Measurements from ENCODE around the gene PC. TPM values are rescaled to one million over a fixed set of nuclear protein-coding genes. Genes with fewer than 3 reads are reported as not detected.
A peak's percentile ranks its signal among the peaks of the same experiment; 100 is the strongest.
"Not testable (repeated sequence)": the region's sequence is repeated elsewhere in the genome, so short reads cannot be mapped to it uniquely, and the experiment has no call there.

The PC gene
- total RNA-seq, 1 experiment from 2014 or later, result 54.4 TPM

DNA sequence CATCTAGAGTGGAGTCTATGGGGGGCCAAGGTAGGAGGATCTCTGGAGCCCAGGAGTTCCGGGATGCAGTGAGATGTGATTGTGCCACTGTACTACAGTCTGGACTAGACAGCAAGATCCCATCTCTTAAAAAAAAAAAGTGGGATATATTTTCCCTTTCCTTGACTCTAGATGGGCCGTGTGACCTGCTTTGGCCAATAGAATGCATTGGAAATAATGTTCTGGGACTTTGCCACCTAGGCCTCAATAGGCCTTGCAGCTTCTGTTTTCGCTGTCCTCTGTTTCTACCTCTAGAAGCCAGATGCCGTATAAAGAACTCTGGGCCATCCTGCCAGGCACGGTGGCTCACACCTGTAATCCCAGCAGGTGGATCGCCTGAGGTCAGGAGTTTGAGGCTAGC lies 20.5 kb upstream of the PC start:
- DNase-seq (ENCODE audit: low read depth), result no peak

DNA sequence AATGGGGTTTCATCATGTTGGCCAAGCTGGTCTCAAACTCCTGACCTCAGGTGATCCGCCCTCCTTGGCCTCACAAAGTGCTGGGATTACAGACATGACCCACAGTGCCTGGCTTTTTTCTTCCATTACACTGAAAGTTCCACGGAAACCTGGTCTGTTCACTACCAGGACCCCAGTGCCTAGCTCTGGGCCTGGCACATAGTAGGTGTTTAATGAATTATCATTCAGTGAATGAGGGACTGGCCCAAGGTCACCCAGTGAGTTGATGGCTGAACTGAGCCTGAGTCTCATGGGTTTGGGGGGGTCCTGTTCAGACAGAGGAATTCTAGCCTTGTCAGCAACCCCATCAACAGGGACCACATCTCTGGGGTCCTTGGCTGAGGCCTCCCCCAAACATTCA lies 20.0 kb upstream of the PC start:
- no peak for DNase-seq (ENCODE audit: low read depth)

DNA sequence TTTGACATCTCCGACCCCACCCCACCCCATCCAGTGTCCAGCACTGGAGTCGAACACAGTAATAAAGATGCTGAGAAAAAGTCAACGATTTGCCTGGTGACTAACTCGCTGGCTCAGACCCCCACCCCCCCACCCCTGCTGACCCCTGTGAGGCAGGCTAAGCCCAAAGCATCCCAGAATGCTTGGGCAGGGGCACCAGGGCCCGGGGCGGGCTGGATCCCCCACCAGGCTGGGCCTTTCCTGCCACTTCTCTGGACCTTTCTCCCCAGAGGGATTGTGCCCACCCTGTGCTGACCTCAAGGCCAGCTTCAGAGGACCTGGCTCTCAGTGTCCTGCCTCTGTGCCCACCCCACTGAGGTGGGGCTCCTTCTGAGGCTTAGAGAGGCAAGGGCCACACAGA lies 18.7 kb upstream of the PC start:
- DNase-seq (ENCODE audit: low read depth), result no peak

DNA sequence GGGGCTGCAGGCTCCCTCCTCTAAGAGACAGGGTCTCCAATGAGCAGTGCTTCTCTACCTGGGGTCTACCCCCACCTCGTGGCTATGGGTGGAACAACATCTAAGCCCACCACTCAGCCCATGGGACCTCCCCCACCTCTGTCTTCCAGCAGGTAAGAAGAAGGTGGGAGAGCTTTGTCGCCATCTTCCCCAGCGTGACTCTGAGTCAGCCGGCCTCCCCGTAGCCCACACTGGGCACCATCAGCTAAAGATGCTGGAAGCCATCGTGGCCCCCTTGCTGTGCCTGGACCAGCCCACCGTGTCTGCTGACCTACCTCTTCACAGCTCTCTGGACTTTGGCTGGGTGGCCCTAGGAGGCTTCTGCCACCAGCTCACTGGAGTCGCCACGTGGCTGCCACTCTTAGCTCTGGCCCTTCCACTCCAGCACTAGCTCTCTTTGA lies 17.9 kb upstream of the PC start:
- no peak for DNase-seq (ENCODE audit: low read depth)

DNA sequence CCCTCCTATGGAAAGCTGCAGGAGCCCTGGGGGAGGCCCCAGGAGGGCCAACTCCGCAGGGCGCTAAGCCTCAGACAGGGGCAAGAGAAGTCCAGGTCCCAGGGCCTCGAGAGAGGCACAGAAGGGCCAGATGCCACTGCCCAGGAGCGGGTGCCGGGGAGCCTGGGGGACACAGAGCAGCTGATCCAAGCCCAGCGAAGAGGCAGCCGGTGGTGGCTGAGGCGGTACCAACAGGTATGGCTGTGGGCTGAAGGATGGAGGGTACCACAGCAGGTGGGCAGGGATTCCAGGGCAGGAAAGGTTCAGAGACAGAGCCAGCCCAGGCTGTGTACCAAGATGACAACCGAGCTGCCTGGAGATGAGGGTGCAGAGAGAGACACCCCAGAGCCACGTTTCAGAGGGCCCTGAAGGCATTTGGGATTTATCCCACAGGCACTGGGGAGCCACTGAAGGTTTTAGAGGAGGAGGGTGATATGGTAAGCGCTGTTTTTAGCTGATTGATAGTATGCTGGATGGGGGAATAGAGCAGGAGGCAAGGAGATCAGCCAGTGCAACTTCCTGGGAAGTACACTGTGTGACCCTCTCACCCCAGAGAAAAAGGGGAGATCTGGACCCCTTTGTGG lies 17.3 kb upstream of the PC start:
- DNase-seq (ENCODE audit: low read depth), result no peak

DNA sequence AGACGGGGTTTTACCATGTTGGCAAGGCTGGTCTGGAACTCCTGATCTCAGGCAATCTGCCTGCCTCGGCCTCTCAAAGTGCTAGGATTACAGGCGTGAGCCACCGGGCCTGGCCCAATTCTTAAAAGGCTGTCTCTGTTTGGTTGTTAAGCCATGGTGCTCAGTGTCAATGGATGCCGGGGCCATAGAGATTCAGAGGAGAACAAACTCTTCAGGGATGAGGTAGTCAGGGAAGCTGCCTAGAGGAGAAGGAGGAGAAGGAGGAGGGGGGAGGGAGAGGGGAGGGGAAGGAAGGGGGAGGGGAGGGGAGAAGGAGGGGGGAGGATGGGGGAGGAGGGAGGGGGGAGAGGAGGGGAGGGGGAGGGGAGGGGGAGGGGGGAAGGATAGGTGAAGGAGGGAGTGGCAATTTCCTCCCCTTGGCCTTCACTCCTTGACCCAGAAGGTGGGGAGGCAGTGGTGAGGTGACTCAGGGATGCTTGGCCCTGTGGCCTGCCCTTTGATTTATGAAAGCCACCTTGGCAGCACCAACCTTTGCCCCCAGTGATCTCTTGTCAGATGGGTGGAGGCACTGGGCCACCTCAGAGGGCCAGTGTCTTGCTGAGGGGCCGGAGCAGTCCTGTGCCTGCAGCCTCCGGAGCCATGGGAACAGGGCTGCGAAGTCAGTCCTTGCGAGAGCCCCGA lies 16.7 kb upstream of the PC start, which contains the start of gene C11orf86:
Gene C11orf86, plus strand, starts transcription at position 581 of the 681 bp plus-strand sequence. Its CDS starts 59 bp downstream, at position 640.
- DNase-seq (ENCODE audit: low read depth), result no peak

DNA sequence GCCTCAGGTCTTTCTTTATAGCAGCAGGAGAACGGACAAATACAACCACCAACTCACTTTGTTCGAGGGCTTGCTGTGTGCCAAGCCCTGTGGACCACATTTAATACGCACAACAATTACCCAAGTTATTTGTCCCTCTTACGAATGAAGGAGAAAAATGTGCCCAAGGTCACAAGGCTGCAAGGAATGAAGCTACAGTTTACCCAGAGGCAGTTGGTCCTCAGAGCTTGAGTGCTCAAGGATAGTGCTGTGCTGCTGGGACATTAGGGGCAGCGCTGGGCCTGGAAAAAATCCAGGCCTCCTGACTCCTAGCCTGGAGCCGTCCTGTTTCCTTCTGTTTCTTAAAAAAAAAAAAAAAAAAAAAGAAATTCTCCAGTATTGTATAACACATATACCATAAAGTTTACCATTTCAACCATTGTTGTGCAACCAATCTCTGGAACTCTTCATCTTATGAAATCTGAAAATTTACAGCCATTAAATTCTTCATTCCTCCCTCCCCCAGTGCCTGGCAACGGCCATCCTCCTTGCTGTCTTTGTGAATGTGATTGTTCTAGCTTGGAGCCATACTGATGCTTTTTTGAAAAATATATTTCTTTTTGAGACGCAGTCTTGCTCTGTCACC lies 15.9 kb upstream of the PC start:
- DNase-seq (ENCODE audit: low read depth), result peak; percentile 33

DNA sequence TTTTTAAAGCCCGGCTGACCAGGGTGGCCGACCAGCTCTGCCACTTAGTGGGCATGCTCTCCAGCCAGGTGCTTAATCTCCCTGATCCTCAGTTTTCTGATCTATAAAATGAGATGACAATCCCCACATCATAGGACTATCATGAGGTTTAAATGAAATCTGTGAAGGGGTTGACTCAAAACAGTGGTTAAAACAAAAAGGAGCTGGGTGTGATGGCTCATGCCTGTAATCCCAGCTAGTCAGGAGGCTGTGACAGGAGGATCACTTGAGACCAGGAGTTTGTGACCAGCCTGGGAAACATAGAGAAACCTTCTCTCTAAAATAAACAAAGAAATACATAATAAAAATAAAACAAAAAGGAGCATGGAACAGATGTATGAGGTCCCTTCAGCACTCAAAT lies 13.3 kb upstream of the PC start:
- no peak for DNase-seq (ENCODE audit: low read depth)

DNA sequence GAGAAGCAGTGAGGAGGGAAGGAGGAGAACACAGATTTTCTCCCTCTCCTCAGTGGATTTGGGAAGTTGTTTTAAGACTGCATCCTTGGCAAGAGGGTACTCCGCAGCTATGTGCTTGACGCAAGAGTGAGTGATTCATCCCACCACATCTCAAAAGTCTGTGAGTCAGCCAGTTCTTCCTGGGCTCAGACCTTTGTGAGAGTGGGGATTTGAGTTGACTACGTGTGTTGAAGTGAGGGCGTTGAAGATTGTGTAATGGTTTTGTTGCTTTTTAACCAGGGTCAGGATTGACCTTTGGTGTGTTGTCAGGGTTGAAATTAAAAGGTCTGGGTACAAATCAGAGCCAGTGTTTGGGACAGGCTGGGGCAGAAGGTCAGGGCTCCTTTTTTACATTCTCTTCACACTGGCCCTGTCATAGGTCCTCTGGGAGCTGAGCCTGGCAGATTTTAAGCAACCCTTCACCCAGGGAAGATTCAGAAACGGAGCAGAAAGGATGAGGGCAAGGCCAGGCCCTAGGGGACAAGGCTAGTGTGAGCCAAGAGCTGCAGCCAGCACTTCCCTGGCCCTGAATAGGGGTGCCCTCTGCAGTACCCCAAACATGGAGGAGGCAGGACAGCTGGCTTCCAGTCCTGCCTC lies 12.7 kb upstream of the PC start:
- DNase-seq (ENCODE audit: low read depth), result peak; percentile 99

DNA sequence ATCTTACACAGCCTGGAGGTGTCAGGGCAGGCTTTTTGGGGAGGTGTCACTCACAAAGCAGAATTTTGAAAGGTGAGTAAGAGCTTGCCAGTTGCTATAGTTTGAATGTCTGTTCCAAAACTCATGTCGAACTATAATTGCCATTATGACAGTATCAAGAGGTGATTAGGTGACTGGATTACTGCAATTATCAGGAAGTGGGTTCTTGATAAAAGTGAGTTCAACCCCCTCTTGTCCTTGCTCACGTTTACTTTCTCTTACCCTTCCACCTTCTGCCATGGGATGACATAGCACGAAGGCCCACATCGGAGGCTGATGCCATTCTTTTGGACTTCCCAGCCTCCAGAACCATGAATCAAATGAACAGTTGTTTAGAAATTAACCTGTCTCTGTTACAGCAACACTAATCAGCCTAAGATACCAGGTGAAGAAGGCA lies 12.2 kb upstream of the PC start:
- no peak for DNase-seq (ENCODE audit: low read depth)

DNA sequence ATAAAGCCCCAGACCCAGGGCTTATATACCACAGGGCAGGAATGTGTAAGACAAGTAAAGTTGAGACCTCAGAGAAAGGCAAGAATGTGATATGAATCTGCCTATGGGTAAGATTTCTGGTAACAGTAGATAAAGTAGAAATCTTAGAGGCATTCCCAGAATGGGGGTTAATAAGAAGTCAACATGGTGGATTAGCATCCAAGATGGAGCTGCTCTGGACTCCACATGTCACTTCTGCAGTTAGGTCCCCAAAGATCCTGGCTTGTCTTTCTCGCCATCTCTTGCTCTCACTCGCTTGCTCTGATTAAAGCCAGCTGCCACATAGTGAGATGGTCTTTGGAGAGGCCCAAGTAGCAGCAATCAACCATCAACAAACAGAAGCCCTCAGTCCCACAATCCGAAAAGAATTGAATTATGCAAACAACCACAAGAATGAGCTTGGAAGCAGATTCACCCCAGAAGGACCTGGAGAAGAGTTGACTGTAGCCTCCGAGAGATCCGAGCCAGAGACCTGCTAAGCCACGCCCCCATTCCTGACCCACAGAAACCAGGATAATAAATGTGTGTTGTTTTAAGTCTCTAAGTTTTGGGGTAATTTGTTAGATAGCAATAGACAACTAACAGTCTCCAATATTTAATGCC lies 11.5 kb upstream of the PC start:
- DNase-seq (ENCODE audit: low read depth), result peak; percentile 81

DNA sequence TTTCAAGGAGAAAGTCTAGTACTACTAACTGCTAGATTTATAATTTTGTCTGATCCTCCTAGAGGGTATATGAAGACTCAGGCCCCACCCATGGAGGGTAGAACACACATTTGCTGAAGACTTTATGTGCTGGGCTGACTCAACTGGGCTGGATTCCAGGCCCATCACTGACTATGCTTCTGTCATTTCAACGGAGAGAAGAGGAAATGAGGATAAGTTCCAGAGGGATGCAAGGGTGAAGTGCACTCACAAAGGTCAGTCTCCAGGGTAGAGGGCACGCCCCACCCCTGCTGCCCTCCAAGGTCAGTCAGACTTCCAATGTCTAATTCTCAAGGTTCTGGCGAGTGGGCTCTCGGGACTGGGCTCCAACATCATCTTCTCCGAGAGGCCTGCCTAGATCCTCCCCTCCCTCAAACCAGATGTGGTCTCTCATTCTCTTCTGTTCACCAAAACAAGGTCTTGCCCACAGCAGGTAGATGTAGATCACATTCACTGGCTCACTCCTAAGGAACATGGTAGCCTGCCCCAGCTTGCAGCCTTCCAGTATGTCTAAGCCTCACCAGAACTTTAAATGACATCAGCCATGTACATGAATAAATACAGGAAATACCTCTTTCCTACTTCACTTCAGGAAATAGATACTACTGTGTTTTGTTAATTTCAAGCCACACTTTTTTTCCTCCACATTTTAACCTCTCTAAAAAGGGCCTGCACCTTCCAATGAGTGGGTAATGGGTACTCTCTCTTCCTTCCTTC lies 9.7 kb upstream of the PC start:
- DNase-seq (ENCODE audit: low read depth), result peak; percentile 87

DNA sequence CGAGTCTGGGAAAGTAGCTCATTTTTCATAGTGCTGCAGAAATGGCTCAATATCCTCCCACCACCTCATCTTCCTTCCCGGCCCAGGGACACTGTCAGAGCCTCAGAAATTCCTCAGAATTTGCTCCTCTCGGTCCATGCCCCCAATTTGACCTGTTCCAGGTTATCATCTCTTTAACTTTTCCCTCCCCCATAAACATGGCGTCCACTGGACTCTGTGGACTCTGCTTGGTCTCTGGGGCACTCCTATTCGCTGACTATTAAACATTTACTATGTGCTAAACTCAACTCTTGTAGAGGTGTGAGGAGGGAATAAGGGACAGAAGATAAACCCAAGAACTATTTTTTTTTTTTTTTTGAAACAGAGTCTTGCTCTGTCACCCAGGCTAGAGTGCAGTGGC lies 8.2 kb upstream of the PC start:
- DNase-seq (ENCODE audit: low read depth), result no peak

DNA sequence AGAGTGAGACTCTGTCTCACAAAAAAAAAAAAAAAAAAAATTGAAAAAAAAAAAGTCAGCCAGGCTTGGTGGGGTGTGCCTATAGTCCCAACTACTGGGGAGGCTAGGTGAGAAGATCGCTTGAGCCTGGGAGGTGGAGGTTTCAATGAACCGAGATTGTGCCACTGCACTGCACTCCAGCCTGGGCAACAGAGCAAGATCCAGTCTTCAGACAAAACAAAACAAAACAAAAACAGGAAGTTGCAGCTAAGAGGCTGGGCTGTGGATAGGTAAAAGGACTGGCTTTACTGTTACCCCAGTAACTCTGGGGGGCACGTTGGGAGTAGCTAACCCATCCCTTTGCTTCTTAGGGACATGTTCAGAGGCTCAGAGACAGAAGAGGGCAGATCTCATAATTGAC lies 6.3 kb upstream of the PC start:
- no peak for DNase-seq (ENCODE audit: low read depth)

DNA sequence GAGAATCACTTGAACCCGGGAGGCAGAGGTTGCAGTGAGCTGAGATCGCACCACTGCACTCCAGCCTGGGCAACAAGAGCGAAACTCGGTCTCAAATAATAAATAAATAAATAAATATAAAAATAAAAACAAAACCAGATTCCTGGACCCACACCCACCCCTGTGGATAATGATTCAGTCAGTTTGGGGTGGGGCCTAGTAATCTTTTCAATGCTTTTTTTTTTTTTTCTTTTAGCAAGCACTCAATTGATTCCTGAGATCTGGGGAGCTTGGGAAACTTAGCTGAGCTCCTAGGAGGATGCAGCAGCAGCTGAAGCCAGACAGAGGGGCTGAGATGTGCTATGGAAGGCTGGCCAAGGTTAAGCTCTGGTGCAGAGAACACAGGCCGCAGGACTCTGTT lies 4.6 kb upstream of the PC start:
- DNase-seq (ENCODE audit: low read depth), result no peak

DNA sequence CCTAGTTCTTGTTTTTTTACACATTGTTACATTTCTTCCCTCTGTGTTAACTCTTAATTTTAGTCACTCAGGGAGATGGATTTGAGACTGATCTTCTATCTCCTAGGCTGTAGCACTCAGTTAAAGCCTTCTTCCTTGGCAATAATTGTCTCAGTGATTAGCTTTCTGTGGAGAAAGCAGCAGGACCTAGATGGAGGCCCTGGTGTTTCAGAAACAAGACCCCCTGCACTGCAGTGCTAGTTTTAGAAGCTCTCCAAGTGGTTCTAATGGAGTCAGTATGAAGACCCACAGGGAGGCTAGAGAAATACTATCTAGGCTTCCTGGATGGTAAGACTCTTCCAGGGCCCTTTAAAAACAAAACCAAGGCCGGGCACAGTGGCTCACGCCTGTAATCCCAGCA lies 4.1 kb upstream of the PC start:
- no peak for DNase-seq (ENCODE audit: low read depth)

DNA sequence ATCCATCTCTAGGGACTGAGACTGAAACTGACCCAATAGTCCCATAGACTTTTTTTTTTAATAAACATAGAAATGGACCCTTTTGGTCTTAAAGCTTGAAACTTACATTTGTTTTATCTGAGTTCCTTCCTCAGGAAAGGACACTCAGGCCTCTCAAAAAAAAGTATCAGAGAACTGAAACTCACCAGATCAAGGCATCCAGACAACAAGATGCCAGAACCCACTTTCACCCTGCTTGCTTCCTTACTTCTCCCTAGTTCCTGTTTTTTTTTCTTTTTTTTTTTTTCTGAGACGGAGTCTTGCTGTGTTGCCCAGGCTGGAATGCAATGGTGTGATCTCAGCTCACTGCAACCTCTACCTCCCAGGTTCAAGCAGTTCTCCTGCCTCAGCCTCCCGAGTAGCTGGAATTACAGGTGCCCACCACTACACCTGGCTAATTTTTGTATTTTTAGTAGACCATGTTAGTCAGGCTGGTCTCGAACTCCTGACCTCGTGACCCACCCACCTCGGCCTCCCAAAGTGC lies 3.6 kb upstream of the PC start:
- not testable (repeated sequence) for DNase-seq (ENCODE audit: low read depth)

DNA sequence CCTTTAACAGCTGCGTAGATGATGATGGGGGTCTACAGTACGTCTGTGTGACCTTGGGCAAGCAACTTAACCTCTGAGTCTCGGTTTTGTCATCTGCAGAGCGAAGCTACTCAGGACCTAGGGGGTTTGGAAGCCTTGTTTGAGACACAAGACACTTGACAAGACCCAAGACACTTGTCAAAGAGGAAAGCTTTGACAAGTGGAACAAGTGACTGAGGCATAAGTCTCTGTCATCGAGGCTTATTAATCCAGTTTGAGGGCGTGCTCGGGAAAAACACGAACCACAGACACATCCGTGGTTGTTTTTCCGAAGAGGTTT lies 732 bp upstream of the PC start:
- DNase-seq (ENCODE audit: low read depth), result no peak

DNA sequence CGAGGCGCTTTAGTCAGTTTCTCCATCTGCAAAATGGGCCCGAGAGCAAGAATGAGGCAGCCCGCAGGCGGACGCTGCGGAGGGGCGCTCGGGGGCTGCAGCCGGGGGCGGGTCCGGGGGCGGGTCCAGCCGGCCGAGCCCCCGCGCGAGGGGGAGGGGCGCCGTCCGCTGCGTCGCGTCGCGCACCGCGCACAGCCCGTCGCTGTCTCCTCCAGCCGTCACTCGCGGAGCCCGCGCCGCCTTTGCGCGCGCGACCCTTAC lies 282 bp downstream of the PC start:
- DNase-seq (ENCODE audit: low read depth), result no peak

DNA sequence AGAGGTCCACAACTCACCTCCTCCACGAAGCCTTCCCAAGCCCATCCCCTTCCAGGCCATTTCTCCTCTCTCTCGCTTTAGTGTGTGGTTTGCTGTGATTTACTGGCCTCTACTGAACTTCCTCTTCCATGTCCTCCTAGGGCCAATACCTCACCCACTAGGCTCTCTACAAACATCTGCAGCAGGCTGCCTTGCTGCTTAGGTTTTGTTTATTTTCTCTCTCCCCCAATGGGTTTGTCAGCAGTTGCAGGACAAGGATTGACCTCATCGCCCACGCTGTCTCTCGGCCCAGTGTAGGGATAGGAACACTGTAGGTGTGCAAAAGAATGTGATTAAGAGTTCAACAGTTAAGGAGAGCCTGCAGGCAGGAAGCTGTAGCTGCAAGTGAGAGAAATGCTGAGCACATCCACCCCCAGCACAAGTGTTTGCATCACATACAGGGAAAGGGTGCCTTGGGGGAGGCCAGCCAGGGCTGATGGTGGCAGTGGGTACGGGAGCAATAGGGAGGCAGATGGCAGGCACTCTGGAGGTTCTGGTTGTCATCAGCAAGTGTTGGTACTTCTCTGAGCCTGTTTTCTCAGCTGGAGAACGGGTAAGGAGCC lies 1.4 kb downstream of the PC start:
- no peak for DNase-seq (ENCODE audit: low read depth)
